ENCODE data around the gene STAU1.
"Not testable (repeated sequence)": the region's sequence is repeated elsewhere in the genome, so short reads cannot be mapped to it uniquely, and the experiment has no call there.

Gene STAU1

DNA sequence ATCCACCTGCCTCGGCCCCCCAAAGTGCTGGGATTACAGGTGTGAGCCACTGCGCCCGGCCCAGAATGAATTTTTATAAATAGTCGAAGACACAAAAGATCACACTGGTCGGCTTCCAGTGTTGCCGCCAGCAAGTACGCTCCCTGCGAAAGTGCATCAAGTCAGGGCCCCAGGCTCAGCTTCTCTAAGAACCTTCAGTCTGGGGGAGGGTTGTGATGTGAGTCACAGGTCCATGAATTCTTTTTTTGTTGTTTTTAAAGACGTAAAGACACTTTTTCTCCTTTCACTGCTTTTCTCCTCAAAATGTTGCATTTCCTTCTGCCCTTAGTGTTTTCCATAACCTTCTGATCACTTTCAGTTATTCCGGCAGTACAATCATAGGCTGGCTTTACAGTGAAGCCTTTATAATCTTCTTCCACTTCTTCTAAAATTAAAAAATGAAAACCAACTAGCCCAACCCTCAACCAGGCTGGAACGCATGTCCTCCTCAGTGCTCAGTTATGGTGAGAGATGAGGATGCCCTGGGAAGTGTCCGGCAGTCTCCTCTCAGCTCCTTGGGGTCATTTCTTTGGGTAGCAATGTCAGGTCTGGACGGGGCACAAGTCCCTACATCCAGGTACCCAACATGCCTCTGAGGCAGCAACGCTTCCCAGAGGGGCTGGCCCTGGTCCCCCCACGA lies 75.4 kb downstream of the STAU1 start:
- TF ChIP-seq, protein P1, sequence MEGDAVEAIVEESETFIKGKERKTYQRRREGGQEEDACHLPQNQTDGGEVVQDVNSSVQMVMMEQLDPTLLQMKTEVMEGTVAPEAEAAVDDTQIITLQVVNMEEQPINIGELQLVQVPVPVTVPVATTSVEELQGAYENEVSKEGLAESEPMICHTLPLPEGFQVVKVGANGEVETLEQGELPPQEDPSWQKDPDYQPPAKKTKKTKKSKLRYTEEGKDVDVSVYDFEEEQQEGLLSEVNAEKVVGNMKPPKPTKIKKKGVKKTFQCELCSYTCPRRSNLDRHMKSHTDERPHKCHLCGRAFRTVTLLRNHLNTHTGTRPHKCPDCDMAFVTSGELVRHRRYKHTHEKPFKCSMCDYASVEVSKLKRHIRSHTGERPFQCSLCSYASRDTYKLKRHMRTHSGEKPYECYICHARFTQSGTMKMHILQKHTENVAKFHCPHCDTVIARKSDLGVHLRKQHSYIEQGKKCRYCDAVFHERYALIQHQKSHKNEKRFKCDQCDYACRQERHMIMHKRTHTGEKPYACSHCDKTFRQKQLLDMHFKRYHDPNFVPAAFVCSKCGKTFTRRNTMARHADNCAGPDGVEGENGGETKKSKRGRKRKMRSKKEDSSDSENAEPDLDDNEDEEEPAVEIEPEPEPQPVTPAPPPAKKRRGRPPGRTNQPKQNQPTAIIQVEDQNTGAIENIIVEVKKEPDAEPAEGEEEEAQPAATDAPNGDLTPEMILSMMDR (IDR thresholded peaks at IDR 0.05) = no peak
- Histone ChIP-seq H3K4me1 (no peaks in the 10 kb centered on the region), H3K27ac (no peak overlapping the region), H3K4me3 (no peak overlapping the region), H3K27me3 (no peaks in the 10 kb centered on the region), H3K36me3 (peaks cover 51 to 88% (median 68%) of the 10 kb centered on the region in 3 donors), H3K9me3 (no peaks in the 10 kb centered on the region)
- DNase-seq = no peak
- intact Hi-C loops (cut with DNase I; ENCODE audit: low total_unique reads) = no loop called here

- no peak overlapping the region for H3K4me3 ChIP-seq
- H3K27me3 ChIP-seq = no peaks in the 10 kb centered on the region
- H3K4me1 ChIP-seq = no peaks in the 10 kb centered on the region
- H3K36me3 ChIP-seq = peaks cover 34 to 80% (median 51%) of the 10 kb centered on the region in 3 donors
- no peak for DNase-seq
- TF ChIP-seq, protein P1 (IDR thresholded peaks at IDR 0.05) = no peak
- intact Hi-C loops (cut with DNase I; ENCODE audit: low total_unique reads) = no loop called here
- no peak overlapping the region for H3K27ac ChIP-seq
- H3K9me3 ChIP-seq = no peaks in the 10 kb centered on the region
These were observed 77.1 kb downstream of the STAU1 start for GRCh38 chr20:49110767-49111694.

- H3K27me3 ChIP-seq = no peaks in the 10 kb centered on the region
- H3K9me3 ChIP-seq = no peaks in the 10 kb centered on the region
- DNase-seq = no peak
- intact Hi-C loops (cut with DNase I; ENCODE audit: low total_unique reads) = no loop called here
- TF ChIP-seq, protein P1 (IDR thresholded peaks at IDR 0.05) = no peak
- H3K36me3 ChIP-seq = peaks cover 13 to 73% (median 43%) of the 10 kb centered on the region in 3 donors
- no peaks in the 10 kb centered on the region for H3K4me1 ChIP-seq
- no peak overlapping the region for H3K4me3 ChIP-seq
- no peak overlapping the region for H3K27ac ChIP-seq
These were observed 81.8 kb downstream of the STAU1 start for GRCh38 chr20:49106328-49106727.

DNA sequence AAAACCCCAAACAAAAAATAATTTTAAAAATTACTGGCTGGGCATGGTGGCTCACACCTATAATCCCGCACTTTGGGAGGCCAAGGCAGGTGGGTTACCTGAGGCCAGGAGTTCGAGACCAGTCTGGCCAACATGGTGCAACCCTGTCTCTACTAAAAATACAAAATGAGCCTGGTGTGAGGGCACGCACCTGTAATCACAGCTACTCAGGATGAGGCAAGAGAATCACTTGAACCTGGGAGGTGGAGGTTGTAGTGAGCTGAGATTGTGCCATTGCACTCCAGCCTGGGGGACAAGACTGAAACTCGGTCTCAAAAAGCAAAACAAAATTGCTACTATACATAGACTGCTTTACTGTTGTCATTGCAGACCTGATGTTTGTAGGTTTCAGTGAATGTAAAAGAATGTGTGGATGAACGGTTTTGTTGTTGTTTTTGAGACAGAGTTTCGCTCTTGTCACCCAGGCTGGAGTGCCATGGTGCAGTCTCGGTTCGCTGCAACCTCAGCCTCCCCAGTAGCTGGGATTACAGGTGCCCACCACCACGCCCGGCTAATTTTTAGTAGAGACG lies 83.1 kb downstream of the STAU1 start:
- H3K27ac ChIP-seq; DNase-seq; H3K4me1 ChIP-seq; H3K27me3 ChIP-seq; H3K9me3 ChIP-seq; H3K4me3 ChIP-seq; intact Hi-C loops (cut with DNase I; ENCODE audit: low total_unique reads): not testable (repeated sequence)
- peaks cover 16 to 72% (median 41%) of the 10 kb centered on the region in 3 donors for H3K36me3 ChIP-seq

GRCh38 chr20:49104365-49104648 lies 83.8 kb downstream of the STAU1 start:
- Histone ChIP-seq H3K36me3 (peaks cover 24 to 69% (median 38%) of the 10 kb centered on the region in 3 donors), H3K27ac (no peak overlapping the region), H3K4me1 (no peaks in the 10 kb centered on the region), H3K27me3 (no peaks in the 10 kb centered on the region), H3K4me3 (no peak overlapping the region), H3K9me3 (no peaks in the 10 kb centered on the region)
- intact Hi-C loops (cut with DNase I; ENCODE audit: low total_unique reads) = no loop called here
- DNase-seq = no peak
- TF ChIP-seq, protein P1 (IDR thresholded peaks at IDR 0.05) = no peak

All from tibial artery (tissue), 4 donors.